Superior temporal gyrus (tissue), 1 donor: Measurements from ENCODE around the gene RPUSD3.
"Not testable (repeated sequence)": the region's sequence is repeated elsewhere in the genome, so short reads cannot be mapped to it uniquely, and the experiment has no call there.

Experiments used
- DNase-seq: peaks from one replicate; pipeline ENCODE4 v3.0.0-alpha.2; 2016; ENCODE audit errors: extremely low spot score

Gene RPUSD3

GRCh38 chr3:9865125-9865637 is 21.4 kb upstream of the RPUSD3 start:
- DNase-seq = not testable (repeated sequence)

GRCh38 chr3:9864200-9864927 is 20.6 kb upstream of the RPUSD3 start:
- peak; percentile 64 for DNase-seq

GRCh38 chr3:9863058-9863772 is 19.4 kb upstream of the RPUSD3 start:
- no peak for DNase-seq

- DNase-seq = no peak
These were observed 18.7 kb upstream of the RPUSD3 start for GRCh38 chr3:9862391-9863057.

GRCh38 chr3:9861626-9862130 is 17.9 kb upstream of the RPUSD3 start:
- DNase-seq = no peak

- DNase-seq = no peak
These were observed 17.4 kb upstream of the RPUSD3 start for GRCh38 chr3:9861201-9861600.

- no peak for DNase-seq
These were observed 15.8 kb upstream of the RPUSD3 start for GRCh38 chr3:9859530-9860025.

- no peak for DNase-seq
These were observed 11.8 kb upstream of the RPUSD3 start for GRCh38 chr3:9855594-9855993.

GRCh38 chr3:9854291-9854940 is 10.6 kb upstream of the RPUSD3 start:
- not testable (repeated sequence) for DNase-seq

- no peak for DNase-seq
These were observed 8.7 kb upstream of the RPUSD3 start for GRCh38 chr3:9852528-9852927.

- DNase-seq = not testable (repeated sequence)
These were observed 8.1 kb upstream of the RPUSD3 start for GRCh38 chr3:9851926-9852325.

- DNase-seq = not testable (repeated sequence)
These were observed 7.6 kb upstream of the RPUSD3 start for GRCh38 chr3:9851383-9851782.

GRCh38 chr3:9848860-9849259 is 5.1 kb upstream of the RPUSD3 start:
- DNase-seq = peak; percentile 60

- DNase-seq = not testable (repeated sequence)
These were observed 4.1 kb upstream of the RPUSD3 start for GRCh38 chr3:9847870-9848269.

- DNase-seq = no peak
These were observed 3.2 kb upstream of the RPUSD3 start for GRCh38 chr3:9846931-9847488.

- DNase-seq = no peak
These were observed 2.4 kb upstream of the RPUSD3 start for GRCh38 chr3:9846231-9846630.

- DNase-seq = no peak
These were observed 2.8 kb downstream of the RPUSD3 start for GRCh38 chr3:9841015-9841414.

- no peak for DNase-seq
These were observed 5.0 kb downstream of the RPUSD3 start for GRCh38 chr3:9838856-9839255.

- no peak for DNase-seq
These were observed 5.9 kb downstream of the RPUSD3 start for GRCh38 chr3:9837701-9838582.
